HG02610 (cell line): ENCODE results near the gene SMIM23.

Source experiments
- ATAC-seq: cut with Tn5 transposase; IDR thresholded peaks from one replicate; pipeline ENCODE4 v1.9.1; 2021; ENCODE audit warnings: mild to moderate bottlenecking, moderate library complexity; ENCODE audit not compliant: unreplicated experiment

SMIM23 gene

DNA sequence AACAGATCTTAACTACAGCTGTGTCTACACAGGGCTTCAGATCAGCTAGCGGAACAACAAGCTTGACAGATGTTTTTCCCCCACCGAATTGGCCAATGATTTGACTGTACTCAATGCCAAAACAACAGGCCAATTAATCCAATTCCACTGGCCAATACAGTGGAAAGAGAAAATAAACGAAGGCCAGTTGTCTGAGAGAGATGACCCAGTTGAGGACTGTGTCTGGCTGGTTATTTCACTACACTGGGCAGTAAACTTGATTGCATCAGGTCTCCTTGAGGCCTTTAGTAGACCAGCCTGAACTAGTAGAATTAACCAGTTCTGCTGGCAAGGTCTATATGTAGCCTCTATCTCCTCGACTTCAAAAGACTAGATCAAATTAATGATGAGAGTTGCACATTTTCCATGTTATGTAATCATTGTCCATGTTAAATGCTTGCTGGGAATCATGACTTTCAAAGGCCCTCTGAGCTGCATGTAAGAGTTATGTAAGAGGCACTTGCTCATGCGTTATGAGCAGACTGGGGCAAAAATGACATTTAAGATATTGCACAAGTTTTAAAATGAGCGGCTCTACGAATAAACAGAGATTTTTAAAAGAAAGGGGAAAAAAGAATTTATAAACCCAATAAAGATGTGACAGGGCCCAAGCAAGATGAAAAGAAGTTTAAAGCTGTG, 28.3 kb downstream of the SMIM23 start:
- ATAC-seq = no peak

DNA sequence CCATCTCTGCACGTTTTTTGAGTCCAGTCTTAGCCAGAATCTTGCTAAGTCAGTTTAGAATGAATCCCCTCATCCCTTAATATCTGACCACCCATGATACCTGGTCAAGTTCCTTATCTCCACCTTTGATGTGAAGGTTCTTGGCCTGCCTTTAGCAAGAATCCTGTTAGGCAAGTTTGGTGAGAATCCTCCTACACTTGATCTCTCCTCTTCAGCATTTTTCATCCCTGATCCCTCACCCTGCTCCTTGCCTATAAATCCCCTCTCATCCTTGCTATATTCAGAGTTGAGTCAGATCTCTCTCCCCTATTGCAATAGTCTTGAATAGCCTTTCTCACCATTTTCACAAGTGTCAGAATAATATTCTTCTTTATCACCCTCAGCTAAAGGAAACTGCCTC, 31.0 kb downstream of the SMIM23 start:
- no peak for ATAC-seq

DNA sequence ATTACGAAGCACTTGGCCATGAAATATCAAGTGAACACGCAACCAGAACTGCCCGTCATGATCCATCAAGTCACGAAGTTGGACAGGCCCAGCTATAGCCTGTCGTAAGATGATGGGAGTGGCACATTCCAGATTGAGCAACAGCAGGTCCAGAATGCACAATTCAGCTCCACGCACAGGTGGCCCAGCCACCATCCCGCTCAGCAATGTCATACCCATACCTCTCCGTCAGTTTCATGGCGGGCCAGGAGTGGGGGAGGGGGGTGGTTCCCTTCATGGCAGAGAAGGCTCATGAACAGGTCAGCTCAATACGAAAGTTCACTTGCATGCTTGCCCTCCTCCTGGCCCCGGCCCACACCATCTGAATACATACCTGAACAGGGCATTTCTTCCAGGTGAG, 34.9 kb downstream of the SMIM23 start:
- no peak for ATAC-seq

DNA sequence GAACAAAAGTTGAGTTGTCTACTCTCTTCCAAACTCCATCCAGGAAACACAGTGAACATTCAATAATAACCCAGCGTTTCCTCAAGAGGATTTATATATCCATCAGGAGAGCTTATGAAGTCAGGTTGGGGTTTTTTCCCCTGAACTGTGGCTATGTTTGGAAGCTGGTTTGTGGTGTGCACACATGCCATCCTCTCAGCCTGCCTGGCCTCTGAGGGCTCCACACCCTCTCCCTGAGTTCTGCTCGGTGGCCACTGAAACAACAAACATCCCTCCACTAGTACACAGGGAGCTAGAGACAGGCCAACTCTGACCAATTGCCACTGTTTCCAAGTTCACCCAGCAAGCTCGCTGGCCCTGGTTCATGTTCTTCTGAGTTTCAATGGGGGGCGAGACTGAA, 35.7 kb downstream of the SMIM23 start:
- no peak for ATAC-seq

DNA sequence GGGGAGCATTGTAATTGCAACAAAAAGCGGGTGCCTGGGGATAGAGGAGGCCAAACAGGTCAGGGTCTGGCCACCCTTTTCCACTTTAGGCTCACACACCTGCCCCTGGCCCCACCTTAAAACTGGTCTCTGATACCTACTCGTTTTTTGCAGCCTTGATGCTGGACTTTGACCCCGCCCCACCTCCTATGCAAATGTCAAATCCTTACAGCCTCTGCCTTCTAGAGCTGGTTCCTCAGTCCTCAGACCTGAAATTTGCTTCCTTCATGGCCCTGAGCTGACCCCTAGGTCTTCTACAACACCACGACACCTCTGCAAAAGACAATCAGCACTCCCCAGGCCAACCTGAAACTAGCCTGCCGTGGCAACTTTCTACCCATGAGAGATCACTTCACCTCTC, 37.7 kb downstream of the SMIM23 start:
- ATAC-seq = no peak

DNA sequence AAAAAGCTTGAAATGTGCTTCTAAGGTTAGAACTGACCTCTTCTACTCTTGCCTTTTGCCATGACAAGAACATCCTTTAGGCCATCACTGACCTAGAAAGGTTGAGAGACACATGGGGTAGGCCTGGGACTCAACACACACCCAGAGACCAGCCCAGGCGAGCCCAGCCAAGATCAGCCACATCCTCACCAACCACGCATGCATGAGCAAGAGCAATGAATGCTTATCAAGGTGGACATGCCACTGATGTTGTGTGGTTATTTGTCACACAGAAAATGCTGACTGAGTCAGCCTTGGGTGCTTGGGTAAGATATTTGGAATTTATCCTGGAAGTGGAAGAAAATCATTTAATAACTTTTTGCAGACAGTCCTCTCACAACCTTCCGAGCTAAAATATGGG, 39.4 kb downstream of the SMIM23 start:
- no peak for ATAC-seq

DNA sequence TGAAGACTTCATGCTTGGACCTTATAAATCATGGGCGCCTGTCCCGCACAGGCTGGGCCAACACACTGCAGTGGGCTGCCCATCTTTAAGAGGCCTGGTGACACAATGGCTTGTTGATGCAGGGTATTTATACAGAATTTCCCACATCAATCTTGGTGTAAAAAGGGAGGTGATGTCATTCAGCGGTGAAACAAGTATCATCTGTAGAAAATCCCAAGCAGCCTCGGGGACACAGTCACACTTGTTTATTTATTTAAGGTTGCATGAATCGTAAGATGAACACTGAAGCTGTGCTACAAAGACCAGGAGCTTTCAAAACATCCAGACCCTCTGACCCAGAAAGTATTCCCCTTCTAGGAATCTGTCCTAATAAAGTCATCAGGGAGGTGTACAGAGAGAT, 40.5 kb downstream of the SMIM23 start:
- ATAC-seq = no peak

DNA sequence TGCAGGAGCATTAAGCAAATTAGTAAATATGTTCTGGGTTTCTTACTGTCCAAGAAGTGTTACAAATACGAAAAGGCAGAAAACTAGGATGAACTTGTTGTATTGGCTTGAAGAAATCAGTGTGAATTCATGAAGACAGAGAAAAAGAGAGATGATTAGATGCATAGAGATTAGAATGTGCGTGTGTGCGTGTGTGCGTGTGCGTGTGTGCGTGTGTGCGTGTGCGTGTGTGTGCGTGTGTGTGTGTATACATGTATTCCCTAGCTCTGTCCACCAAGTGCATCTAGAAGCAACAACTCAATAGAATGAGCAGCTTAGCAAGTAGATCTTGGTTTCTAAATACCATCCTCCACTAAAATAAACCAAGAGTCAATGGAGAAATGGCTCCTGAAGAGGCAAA, 41.5 kb downstream of the SMIM23 start:
- ATAC-seq = no peak

DNA sequence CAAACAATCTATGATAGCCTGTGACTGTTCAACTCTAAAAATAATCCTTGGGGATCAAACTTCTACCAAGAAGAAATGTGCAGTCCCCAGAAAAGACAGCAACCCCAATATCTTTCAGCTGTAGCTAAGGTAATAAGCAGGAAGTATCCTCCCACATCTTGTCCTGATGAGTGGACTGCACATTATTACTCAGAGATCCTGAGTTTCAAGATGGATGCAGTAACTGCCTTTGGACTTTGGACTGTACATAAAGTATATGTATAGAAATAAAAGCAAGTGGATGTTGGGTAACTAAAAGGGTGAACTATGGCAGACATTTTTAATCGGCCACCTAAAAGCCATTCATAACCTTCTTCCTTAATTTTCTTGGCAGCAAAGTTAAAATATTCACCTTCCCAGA, 45.1 kb downstream of the SMIM23 start:
- no peak for ATAC-seq

DNA sequence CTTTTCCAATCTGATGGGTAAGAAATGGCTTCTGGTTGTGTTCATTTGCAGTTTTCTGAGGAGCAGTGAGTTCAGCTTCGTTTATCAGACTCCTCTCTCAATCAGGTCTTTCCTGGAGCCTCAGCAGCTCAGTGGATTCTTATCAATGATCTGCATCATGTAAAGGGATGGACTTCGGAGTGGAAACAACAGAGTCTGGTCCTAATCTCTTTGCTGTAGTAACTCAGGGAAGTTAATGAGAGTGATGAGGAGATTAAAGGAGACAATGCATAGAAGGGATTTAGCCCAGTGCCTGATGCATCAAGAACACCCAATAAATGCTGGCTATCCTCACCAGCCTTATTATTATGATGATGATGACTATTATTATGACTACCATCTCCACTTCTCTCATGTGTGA, 47.2 kb downstream of the SMIM23 start:
- no peak for ATAC-seq

DNA sequence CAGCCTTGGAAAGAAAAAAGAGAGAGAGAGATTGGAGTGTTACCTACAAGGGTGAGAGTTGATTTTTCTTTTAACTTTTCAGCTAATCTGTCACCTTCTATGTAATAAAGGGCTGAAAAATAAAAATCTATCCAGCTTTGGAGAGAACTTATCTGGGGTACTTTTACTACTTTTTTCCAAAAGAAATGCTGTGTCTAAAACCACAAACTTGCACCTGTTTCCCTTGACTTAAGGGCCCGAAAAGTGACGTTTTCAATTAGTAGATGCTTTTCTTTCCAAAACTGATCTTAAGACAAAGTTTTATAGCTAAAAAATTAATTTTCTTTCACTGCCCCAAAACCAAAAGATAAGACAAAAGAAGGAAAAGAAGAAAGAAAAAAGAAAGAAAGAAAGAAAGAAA, 48.8 kb downstream of the SMIM23 start:
- no peak for ATAC-seq

DNA sequence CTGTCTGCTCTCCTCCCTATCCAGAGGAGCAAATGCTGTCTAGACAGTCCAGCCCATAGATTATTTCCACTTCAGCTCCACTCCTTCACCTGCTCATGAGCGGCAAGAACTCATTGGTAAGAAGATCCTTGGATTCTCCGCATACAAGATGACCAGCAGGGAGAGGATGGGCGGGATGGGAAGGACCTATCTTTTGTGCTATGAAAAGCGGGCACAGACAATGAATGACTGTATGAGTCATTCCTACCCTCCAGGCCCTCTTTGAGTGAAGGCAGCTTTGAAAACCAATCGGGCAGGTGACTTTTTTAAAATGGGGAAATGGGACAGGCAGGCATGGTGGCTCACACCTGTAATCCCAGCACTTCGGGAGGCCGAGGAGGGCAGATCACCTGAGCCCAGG, 49.4 kb downstream of the SMIM23 start:
- no peak for ATAC-seq

DNA sequence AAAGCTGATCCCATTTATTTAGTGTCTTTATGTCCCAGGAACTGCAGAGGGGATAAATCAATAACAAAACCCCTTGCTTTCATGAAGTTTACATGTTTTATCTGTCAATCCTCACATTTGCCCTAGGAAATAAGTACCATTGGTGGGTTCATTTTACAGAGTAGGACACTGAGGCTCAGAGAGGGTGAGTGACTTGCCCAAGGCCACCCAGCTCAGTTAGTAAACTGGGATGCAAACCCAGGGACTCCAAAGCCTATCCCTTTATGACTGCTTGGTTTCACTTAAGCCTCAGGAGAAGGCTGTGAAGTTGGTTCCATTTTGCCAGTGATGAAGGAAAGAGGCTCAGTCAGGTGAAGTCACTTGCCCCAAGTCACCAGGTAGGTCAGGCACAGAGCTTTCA, 51.9 kb downstream of the SMIM23 start:
- no peak for ATAC-seq

DNA sequence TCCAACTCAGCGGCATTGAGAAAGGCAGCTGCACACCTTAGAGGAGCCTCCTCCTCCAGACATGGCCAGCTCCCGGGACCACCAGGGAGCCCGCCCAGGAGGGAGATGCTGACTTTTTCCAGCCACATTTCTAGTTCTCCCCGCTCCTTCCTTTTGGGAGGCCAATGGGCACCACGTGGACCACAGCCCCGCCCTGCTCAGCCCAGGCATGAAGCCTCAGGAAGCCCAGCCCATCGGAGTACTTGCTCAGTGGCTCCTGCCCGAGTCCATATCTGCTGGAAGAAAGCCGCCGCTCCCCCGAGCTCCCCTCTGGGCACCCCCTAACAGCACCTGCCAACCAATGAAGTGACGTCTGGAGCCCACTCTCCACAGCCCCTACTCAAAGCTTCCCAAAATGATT, 52.4 kb downstream of the SMIM23 start:
- ATAC-seq = no peak

DNA sequence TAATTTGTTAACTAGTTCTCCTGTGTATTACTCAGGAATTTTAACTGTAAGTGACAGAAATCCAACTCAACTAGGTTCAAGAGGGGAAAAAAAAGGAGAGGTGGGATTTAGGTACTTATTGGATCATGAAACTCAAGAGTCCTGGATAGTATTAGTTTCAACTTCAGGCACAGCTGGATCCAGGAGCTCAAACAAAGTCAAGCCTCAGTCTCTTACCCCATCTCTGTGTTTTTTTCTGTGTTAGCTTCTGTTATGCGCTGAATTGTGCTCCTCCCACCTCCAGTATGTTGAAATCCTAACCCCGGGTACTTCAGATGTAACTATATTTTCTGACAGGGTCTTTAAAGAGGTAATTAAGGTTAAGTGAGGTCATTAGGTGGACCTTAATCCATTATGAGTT, 53.5 kb downstream of the SMIM23 start:
- no peak for ATAC-seq

DNA sequence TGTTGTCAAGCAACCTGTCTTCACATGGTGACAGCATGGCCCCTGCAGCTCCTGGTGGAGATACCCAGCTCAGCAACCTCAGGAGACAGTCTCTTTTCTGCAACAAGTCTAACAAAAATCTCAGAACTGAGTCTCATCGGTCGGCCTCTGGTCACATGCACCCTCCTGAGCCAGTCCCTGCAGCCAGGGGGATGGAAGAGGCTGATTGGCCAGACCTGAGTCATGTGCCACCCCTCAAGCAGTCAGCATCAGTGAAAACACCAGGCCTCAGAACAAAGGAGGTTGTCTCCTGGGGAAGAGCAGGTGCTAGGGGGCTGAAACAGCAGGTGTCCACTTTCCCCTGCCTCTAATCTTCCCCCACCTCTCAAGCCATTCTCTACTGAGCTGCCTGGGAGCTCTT, 54.4 kb downstream of the SMIM23 start:
- no peak for ATAC-seq
